ENCODE data around the gene SLC25A34.

Gene SLC25A34

GRCh38 chr1:15712168-15712567, 23.9 kb upstream of the SLC25A34 start:
- no peak for DNase-seq (ENCODE audit: extremely low read depth, low read depth)
- H3K4me3 ChIP-seq (replicated peaks; ENCODE audit: low read depth, low read length): no peak overlapping the region
- no peak for TF ChIP-seq CTCF (IDR thresholded peaks at IDR 0.05; ENCODE audit: low read depth, low read length, missing control alignments)

- no peak overlapping the region for H3K4me3 ChIP-seq (replicated peaks; ENCODE audit: low read depth, low read length)
- DNase-seq (ENCODE audit: extremely low read depth, low read depth): no peak
- no peak for TF ChIP-seq CTCF (IDR thresholded peaks at IDR 0.05; ENCODE audit: low read depth, low read length, missing control alignments)
Observed at GRCh38 chr1:15714406-15715136, 21.5 kb upstream of the SLC25A34 start.

- H3K4me3 ChIP-seq (replicated peaks; ENCODE audit: low read depth, low read length): no peak overlapping the region
- no peak for DNase-seq (ENCODE audit: extremely low read depth, low read depth)
- TF ChIP-seq CTCF (IDR thresholded peaks at IDR 0.05; ENCODE audit: low read depth, low read length, missing control alignments): no peak
Observed at GRCh38 chr1:15717418-15718125, 18.5 kb upstream of the SLC25A34 start.

- no peak overlapping the region for H3K4me3 ChIP-seq (replicated peaks; ENCODE audit: low read depth, low read length)
- TF ChIP-seq CTCF (IDR thresholded peaks at IDR 0.05; ENCODE audit: low read depth, low read length, missing control alignments): no peak
- DNase-seq (ENCODE audit: extremely low read depth, low read depth): no peak
Observed at GRCh38 chr1:15718199-15718601, 17.9 kb upstream of the SLC25A34 start.

- no peak overlapping the region for H3K4me3 ChIP-seq (replicated peaks; ENCODE audit: low read depth, low read length)
- no peak for TF ChIP-seq CTCF (IDR thresholded peaks at IDR 0.05; ENCODE audit: low read depth, low read length, missing control alignments)
- DNase-seq (ENCODE audit: extremely low read depth, low read depth): no peak
Observed at GRCh38 chr1:15719381-15720120, 16.5 kb upstream of the SLC25A34 start.

- TF ChIP-seq CTCF (IDR thresholded peaks at IDR 0.05; ENCODE audit: low read depth, low read length, missing control alignments): no peak
- no peak overlapping the region for H3K4me3 ChIP-seq (replicated peaks; ENCODE audit: low read depth, low read length)
- DNase-seq (ENCODE audit: extremely low read depth, low read depth): no peak
Observed at GRCh38 chr1:15720861-15721260, 15.2 kb upstream of the SLC25A34 start.

Data from HFF-Myc (cell line).